Body of pancreas (tissue), 4 donors: ENCODE results near the gene EXT2.

Source experiments
- POLR2A ChIP-seq, 3 donors: fragments of 450-650 bp; IDR thresholded peaks; one replicate each; pipeline ENCODE4 v1.6.1; 2016; ENCODE audit warnings: antibody characterized with exemption in 3 of 3, mild to moderate bottlenecking in 2 of 3
- TF ChIP-seq, protein P1 (sequence below), 7 experiments: fragments of 450-650 bp in 4 of 7; fragments of 200-600 bp in 3 of 7; sonication (generic) in 3 of 7; IDR thresholded peaks; one replicate each; pipeline ENCODE4 v1.5.1; 2016 to 2019; ENCODE audit warnings: antibody characterized with exemption in 7 of 7

DNA sequence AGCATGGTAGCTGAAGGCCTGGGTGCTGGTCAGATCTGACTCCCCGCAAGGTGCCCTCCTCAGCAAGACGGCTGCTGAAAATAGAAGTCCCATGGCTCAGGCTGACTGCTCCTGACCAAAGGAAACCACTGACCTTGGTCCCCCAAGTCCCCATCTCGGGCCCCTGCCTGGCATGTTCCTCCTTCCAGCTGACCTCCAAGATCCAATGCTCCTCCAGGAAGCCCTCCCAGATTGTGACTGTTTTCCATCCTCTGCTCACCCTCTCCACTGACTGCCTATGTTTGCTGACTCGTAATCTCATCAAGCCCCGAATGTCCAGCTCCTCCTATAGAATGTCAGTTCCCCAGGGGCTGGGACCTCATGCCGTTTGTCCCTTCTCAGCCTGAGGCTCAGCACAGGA lies 184.0 kb downstream of the EXT2 start:
- TF ChIP-seq, protein P1, sequence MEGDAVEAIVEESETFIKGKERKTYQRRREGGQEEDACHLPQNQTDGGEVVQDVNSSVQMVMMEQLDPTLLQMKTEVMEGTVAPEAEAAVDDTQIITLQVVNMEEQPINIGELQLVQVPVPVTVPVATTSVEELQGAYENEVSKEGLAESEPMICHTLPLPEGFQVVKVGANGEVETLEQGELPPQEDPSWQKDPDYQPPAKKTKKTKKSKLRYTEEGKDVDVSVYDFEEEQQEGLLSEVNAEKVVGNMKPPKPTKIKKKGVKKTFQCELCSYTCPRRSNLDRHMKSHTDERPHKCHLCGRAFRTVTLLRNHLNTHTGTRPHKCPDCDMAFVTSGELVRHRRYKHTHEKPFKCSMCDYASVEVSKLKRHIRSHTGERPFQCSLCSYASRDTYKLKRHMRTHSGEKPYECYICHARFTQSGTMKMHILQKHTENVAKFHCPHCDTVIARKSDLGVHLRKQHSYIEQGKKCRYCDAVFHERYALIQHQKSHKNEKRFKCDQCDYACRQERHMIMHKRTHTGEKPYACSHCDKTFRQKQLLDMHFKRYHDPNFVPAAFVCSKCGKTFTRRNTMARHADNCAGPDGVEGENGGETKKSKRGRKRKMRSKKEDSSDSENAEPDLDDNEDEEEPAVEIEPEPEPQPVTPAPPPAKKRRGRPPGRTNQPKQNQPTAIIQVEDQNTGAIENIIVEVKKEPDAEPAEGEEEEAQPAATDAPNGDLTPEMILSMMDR (IDR thresholded peaks at IDR 0.05) = no peak
- no peak for TF ChIP-seq POLR2A (IDR thresholded peaks at IDR 0.05)
